ENCODE measurements around the gene SPDYE2.
"Not testable (repeated sequence)": the region's sequence is repeated elsewhere in the genome, so short reads cannot be mapped to it uniquely, and the experiment has no call there.

SPDYE2 gene

GRCh38 chr7:102606848-102607247 is 55.8 kb downstream of the SPDYE2 start:
- DNase-seq = not testable (repeated sequence)

DNA sequence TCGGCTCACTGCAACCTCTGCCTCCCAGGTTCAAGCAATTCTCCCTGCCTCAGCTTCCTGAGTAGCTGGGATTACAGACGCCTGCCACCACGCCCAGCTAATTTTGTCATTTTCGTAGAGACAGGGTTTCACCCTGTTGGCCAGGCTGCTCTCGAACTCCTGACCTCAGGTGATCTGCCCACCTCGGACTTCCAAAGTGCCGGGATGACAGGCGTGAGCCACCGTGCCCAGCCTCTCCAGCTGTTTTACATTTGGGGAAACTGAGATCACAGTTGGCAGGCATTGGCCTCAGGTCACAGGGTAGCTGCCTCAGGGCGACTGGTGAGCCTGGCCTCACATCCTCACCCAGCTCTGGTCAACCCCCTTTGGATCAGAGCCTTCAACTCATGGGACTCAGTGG is 58.7 kb downstream of the SPDYE2 start:
- DNase-seq = not testable (repeated sequence)

- DNase-seq = not testable (repeated sequence)
These were observed 59.4 kb downstream of the SPDYE2 start for GRCh38 chr7:102610441-102610840.

GRCh38 chr7:102611013-102611674 is 60.1 kb downstream of the SPDYE2 start:
- DNase-seq = not testable (repeated sequence)

- not testable (repeated sequence) for DNase-seq
These were observed 60.8 kb downstream of the SPDYE2 start for GRCh38 chr7:102611675-102612325.

All from NCI-H526 (cell line).